Measurements from ENCODE around the gene ZG16B.

The ZG16B gene

GRCh38 chr16:2836646-2837508, 6.8 kb downstream of the ZG16B start:
- H3K4me1 ChIP-seq (ENCODE audit: insufficient read depth, low read length, poor library complexity, severe bottlenecking): no peaks in the 10 kb centered on the region
- no peaks in the 10 kb centered on the region for H3F3A ChIP-seq (ENCODE audit: low read depth)
- TF ChIP-seq CTCF (conservative IDR thresholded peaks at IDR 0.05; ENCODE audit: low read length) (no peak), EZH2phosphoT487 (IDR thresholded peaks at IDR 0.05; ENCODE audit: borderline replicate concordance) (no peak)
- no peaks in the 10 kb centered on the region for H3K36me3 ChIP-seq (ENCODE audit: insufficient read depth, low read length)
- no peak overlapping the region for H3K4me3 ChIP-seq (ENCODE audit: low read length, poor library complexity, severe bottlenecking)
- no peak overlapping the region for H3K4me2 ChIP-seq (ENCODE audit: low read depth, low read length, poor library complexity, severe bottlenecking)
- H2AFZ ChIP-seq (ENCODE audit: low read length): no peak overlapping the region
- no peaks in the 10 kb centered on the region for H3K79me2 ChIP-seq (ENCODE audit: insufficient read depth, low read length)
- no peak overlapping the region for H3K9ac ChIP-seq (ENCODE audit: low read depth, low read length, poor library complexity, severe bottlenecking)
- H3K9me2 ChIP-seq (replicated peaks; ENCODE audit: low read depth, low read length): no peaks in the 10 kb centered on the region
- no peaks in the 10 kb centered on the region for H3K9me3 ChIP-seq (ENCODE audit: insufficient read depth, low read depth, low read length)
- H3K27me3 ChIP-seq (ENCODE audit: insufficient read depth, low read length, poor library complexity, severe bottlenecking): no peaks in the 10 kb centered on the region
- H4K20me1 ChIP-seq (ENCODE audit: insufficient read depth, low read length, poor library complexity, severe bottlenecking): no peaks in the 10 kb centered on the region

GRCh38 chr16:2838928-2839327, 8.8 kb downstream of the ZG16B start:
- Histone ChIP-seq H3K9me2 (replicated peaks; ENCODE audit: low read depth, low read length) (no peaks in the 10 kb centered on the region), H4K20me1 (ENCODE audit: insufficient read depth, low read length, poor library complexity, severe bottlenecking) (no peaks in the 10 kb centered on the region), H3F3A (ENCODE audit: low read depth) (no peaks in the 10 kb centered on the region), H3K79me2 (ENCODE audit: insufficient read depth, low read length) (no peaks in the 10 kb centered on the region), H3K4me2 (ENCODE audit: low read depth, low read length, poor library complexity, severe bottlenecking) (no peak overlapping the region), H3K27me3 (ENCODE audit: insufficient read depth, low read length, poor library complexity, severe bottlenecking) (no peaks in the 10 kb centered on the region), H3K36me3 (ENCODE audit: insufficient read depth, low read length) (no peaks in the 10 kb centered on the region), H2AFZ (ENCODE audit: low read length) (no peak overlapping the region), H3K4me3 (ENCODE audit: low read length, poor library complexity, severe bottlenecking) (no peak overlapping the region), H3K9ac (ENCODE audit: low read depth, low read length, poor library complexity, severe bottlenecking) (no peak overlapping the region), H3K4me1 (ENCODE audit: insufficient read depth, low read length, poor library complexity, severe bottlenecking) (no peaks in the 10 kb centered on the region), H3K9me3 (ENCODE audit: insufficient read depth, low read depth, low read length) (no peaks in the 10 kb centered on the region)
- TF ChIP-seq CTCF (conservative IDR thresholded peaks at IDR 0.05; ENCODE audit: low read length) (peak; percentile 69), EZH2phosphoT487 (IDR thresholded peaks at IDR 0.05; ENCODE audit: borderline replicate concordance) (no peak)

GRCh38 chr16:2839650-2840450, 9.7 kb downstream of the ZG16B start:
- no peak overlapping the region for H2AFZ ChIP-seq (ENCODE audit: low read length)
- H3K36me3 ChIP-seq (ENCODE audit: insufficient read depth, low read length): no peaks in the 10 kb centered on the region
- no peak overlapping the region for H3K4me2 ChIP-seq (ENCODE audit: low read depth, low read length, poor library complexity, severe bottlenecking)
- H3K27me3 ChIP-seq (ENCODE audit: insufficient read depth, low read length, poor library complexity, severe bottlenecking): no peaks in the 10 kb centered on the region
- no peaks in the 10 kb centered on the region for H3K9me3 ChIP-seq (ENCODE audit: insufficient read depth, low read depth, low read length)
- no peaks in the 10 kb centered on the region for H3K9me2 ChIP-seq (replicated peaks; ENCODE audit: low read depth, low read length)
- H4K20me1 ChIP-seq (ENCODE audit: insufficient read depth, low read length, poor library complexity, severe bottlenecking): no peaks in the 10 kb centered on the region
- H3K4me3 ChIP-seq (ENCODE audit: low read length, poor library complexity, severe bottlenecking): no peak overlapping the region
- no peak overlapping the region for H3K9ac ChIP-seq (ENCODE audit: low read depth, low read length, poor library complexity, severe bottlenecking)
- H3K4me1 ChIP-seq (ENCODE audit: insufficient read depth, low read length, poor library complexity, severe bottlenecking): no peaks in the 10 kb centered on the region
- no peaks in the 10 kb centered on the region for H3K79me2 ChIP-seq (ENCODE audit: insufficient read depth, low read length)
- H3F3A ChIP-seq (ENCODE audit: low read depth): no peaks in the 10 kb centered on the region
- TF ChIP-seq CTCF (conservative IDR thresholded peaks at IDR 0.05; ENCODE audit: low read length): no peak
- no peak for TF ChIP-seq EZH2phosphoT487 (IDR thresholded peaks at IDR 0.05; ENCODE audit: borderline replicate concordance)

Data from Loucy (cell line).